ENCODE results near the gene MDM2.

- no peak for TF ChIP-seq CTCF (IDR thresholded peaks at IDR 0.05)
- no peak for TF ChIP-seq POLR2A (IDR thresholded peaks at IDR 0.05)
Measured at GRCh38 chr12:68785358-68785757, 22.6 kb upstream of the MDM2 start.

Data from heart left ventricle (tissue), 13 donors.